Measurements from ENCODE around the gene RIIAD1. TPM values are rescaled to one million over a fixed set of nuclear protein-coding genes. Genes with fewer than 3 reads are reported as not detected.

Gene RIIAD1
- total and polyA plus RNA-seq, 3 experiments from 2014 or later, result not detected

DNA sequence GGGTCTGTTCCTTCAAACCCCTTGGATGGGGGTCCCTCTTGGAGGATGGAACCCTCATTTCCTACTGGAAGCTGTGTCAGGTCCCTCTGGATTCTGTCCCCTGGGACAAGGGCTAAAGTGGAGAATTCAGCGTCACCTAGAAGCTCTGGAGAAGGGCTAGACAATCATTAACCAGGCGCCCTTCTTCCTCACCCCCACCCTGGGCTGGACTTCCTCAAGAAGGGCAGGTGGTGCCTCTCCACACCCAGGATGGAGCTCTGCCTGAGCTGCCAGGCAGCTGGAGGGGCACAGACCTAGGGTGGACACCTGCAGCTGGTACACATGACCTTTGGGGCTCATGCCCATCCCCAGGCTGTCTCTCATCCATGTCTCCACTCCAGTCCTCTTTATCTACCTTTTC, 8.3 kb upstream of the RIIAD1 start:
- no peaks in the 10 kb centered on the region for H3K36me3 ChIP-seq (ENCODE audit: insufficient read depth, low read length)
- ChIA-PET POLR2A (no interaction called here), CTCF (no interaction called here)
- H3K27me3 Mint-ChIP-seq, result peaks cover 40 to 55% of the 10 kb centered on the region in 2 donors
- no peak overlapping the region for H3K4me3 Mint-ChIP-seq
- no peak overlapping the region for H3K27ac Mint-ChIP-seq
- H3K4me3 ChIP-seq (ENCODE audit: low read length), result no peak overlapping the region
- peaks cover 5 to 15% (median 14%) of the 10 kb centered on the region in 3 donors for H3K4me1 Mint-ChIP-seq
- H3K9me3 Mint-ChIP-seq, result no peaks in the 10 kb centered on the region
- no peak for DNase-seq
- H3K4me1 ChIP-seq (ENCODE audit: insufficient read depth, low read length), result peaks cover 9% of the 10 kb centered on the region
- H3K36me3 Mint-ChIP-seq, result no peaks in the 10 kb centered on the region
- H3K9me3 ChIP-seq (ENCODE audit: low read length), result no peaks in the 10 kb centered on the region
- H3K27ac ChIP-seq (ENCODE audit: low read depth, low read length), result no peak overlapping the region
- peaks cover 9% of the 10 kb centered on the region for H3K27me3 ChIP-seq (ENCODE audit: insufficient read depth, low read length, poor library complexity, severe bottlenecking)

DNA sequence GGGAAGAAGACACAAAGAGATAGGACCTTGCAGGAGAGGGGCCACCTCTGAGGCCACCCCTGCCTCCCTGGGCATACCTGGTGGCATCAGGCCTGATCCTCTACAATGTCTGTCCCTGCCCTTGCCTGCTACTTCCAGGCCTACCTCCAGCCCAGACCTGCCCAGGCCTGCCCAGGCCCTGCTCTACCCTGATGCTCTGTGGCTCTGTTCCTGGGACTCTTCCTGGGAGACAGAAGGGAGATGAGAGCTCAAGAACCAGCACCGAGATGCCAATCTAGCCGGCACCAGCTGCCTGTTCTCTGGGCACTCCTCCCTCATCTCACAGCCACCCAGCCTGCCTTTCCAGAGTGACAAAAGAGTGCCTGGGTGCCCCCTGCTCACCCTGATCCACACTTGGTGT, 7.4 kb upstream of the RIIAD1 start:
- peaks cover 5 to 16% (median 14%) of the 10 kb centered on the region in 3 donors for H3K4me1 Mint-ChIP-seq
- H3K27ac Mint-ChIP-seq, result peak overlapping the region in 1 of 8 donors; percentile 7
- Histone ChIP-seq H3K36me3 (ENCODE audit: insufficient read depth, low read length) (no peaks in the 10 kb centered on the region), H3K9me3 (ENCODE audit: low read length) (no peaks in the 10 kb centered on the region), H3K27ac (ENCODE audit: low read depth, low read length) (no peak overlapping the region), H3K4me1 (ENCODE audit: insufficient read depth, low read length) (peaks cover 9% of the 10 kb centered on the region), H3K27me3 (ENCODE audit: insufficient read depth, low read length, poor library complexity, severe bottlenecking) (peaks cover 9% of the 10 kb centered on the region), H3K4me3 (ENCODE audit: low read length) (no peak overlapping the region)
- peaks cover 0 to 1% (median 0%) of the 10 kb centered on the region in 5 donors for H3K9me3 Mint-ChIP-seq
- CTCF ChIA-PET, result no interaction called here
- POLR2A ChIA-PET, result no interaction called here
- no peak for DNase-seq
- H3K27me3 Mint-ChIP-seq, result peaks cover 44 to 63% of the 10 kb centered on the region in 2 donors
- H3K36me3 Mint-ChIP-seq, result no peaks in the 10 kb centered on the region
- no peak overlapping the region for H3K4me3 Mint-ChIP-seq

DNA sequence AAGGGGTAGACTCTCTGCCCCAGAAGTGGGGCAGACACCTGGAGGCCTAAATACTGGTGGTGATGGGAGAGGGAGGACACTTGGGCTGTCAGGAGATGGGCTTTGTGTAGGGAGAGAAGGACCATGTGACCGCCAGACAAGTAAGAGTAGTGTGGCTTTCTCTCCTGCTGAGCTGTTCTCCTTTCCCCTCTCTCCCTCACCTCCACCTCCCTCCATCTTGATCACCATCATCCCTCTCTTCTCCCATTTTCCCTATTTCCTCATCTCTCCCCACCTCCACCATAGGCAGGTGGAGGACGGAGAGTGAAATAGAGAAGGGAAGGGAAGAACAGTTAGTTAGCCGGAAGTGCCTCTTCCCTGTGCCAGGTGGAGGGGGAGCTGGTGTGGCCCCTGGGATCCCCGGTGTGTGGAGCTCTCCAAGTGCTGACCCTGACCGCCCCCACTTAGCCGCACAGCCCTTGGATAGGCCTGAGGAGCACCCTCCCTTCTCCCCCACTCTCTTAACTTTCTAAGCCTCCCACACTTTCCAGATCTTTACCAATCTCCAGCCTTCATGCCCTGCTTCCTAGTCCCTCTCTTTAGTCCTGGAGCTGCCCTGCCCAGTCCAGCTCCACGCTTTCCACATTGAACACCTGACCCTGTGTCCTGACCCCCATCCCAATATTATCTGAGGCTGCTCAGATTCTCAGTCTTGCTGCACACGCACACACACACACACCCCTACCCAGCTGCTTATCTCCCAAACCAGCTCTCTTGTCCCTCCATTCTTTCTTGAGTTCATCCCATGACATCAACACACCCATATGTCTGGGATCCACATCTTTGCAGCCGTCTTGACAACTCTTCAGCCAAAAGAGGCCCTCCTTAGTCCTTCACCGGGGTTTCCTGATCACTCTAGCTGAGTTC, 6.2 kb upstream of the RIIAD1 start:
- no peaks in the 10 kb centered on the region for H3K9me3 ChIP-seq (ENCODE audit: low read length)
- Mint-ChIP-seq H3K4me3 (peak overlapping the region in 1 of 7 donors; percentile 17), H3K27ac (peak overlapping the region in 1 of 8 donors; percentile 32), H3K27me3 (peaks cover 44 to 72% of the 10 kb centered on the region in 2 donors), H3K4me1 (peaks cover 6 to 17% (median 16%) of the 10 kb centered on the region in 3 donors), H3K36me3 (no peaks in the 10 kb centered on the region), H3K9me3 (peaks cover 0 to 1% (median 0%) of the 10 kb centered on the region in 5 donors)
- H3K4me3 ChIP-seq (ENCODE audit: low read length), result no peak overlapping the region
- H3K27ac ChIP-seq (ENCODE audit: low read depth, low read length), result no peak overlapping the region
- peaks cover 9% of the 10 kb centered on the region for H3K4me1 ChIP-seq (ENCODE audit: insufficient read depth, low read length)
- POLR2A ChIA-PET, result no interaction called here
- CTCF ChIA-PET, result interaction anchor here (1.3 kb wide), 1 partner anchor 122 kb away, joined by 4 read pairs; no protein-coding TSS in a partner anchor
- DNase-seq, result no peak
- H3K36me3 ChIP-seq (ENCODE audit: insufficient read depth, low read length), result no peaks in the 10 kb centered on the region
- H3K27me3 ChIP-seq (ENCODE audit: insufficient read depth, low read length, poor library complexity, severe bottlenecking), result peaks cover 9% of the 10 kb centered on the region

DNA sequence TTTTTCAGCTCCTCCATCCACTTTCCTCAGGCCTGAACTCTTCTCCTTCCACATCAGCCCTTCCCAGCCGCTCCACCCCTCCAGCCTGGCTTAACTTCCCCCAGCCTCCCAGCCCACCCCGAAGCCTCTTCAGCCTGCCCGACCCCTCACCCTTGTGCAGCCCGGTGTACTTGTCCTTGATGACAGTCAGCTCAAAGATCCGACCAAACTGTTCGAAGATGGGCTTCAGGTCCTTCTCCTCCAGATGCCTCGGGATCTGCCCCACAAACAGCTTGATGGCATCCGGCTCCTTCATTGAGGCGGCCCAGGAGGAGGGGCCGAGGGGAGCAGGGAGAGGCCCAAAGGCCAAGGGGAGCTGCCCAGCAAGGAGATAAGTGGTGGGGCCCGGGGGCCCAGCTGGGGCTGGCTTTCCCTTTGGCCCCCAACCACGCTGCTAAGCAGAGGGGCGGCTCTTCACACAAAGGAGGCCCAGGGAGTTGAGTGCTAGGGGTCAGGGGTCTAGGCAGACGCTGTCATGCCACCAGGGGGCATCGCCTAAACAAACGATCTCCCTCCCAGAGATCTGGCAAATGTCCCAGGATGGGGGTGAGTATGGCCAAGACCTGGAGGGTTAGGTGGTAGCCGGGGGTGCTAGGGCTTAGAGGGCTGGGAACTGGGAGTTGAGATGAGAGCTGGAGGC, 5.5 kb upstream of the RIIAD1 start:
- no peaks in the 10 kb centered on the region for H3K36me3 Mint-ChIP-seq
- no peak overlapping the region for H3K4me3 ChIP-seq (ENCODE audit: low read length)
- H3K27me3 Mint-ChIP-seq, result peaks cover 46 to 79% of the 10 kb centered on the region in 2 donors
- H3K27me3 ChIP-seq (ENCODE audit: insufficient read depth, low read length, poor library complexity, severe bottlenecking), result peaks cover 9% of the 10 kb centered on the region
- no peak for DNase-seq
- peak overlapping the region in 1 of 8 donors; percentile 32 for H3K27ac Mint-ChIP-seq
- H3K4me1 ChIP-seq (ENCODE audit: insufficient read depth, low read length), result peaks cover 17% of the 10 kb centered on the region
- CTCF ChIA-PET, result interaction anchor here (1.3 kb wide), 1 partner anchor 121 kb away, joined by 4 read pairs; no protein-coding TSS in a partner anchor
- no peaks in the 10 kb centered on the region for H3K36me3 ChIP-seq (ENCODE audit: insufficient read depth, low read length)
- H3K9me3 Mint-ChIP-seq, result peaks cover 0 to 1% (median 0%) of the 10 kb centered on the region in 5 donors
- POLR2A ChIA-PET, result interaction anchor here (0.7 kb wide), 1 partner anchor 47 kb away, joined by 3 read pairs; the partner anchor contains the start of gene MRPL9
- peak overlapping the region in 1 of 7 donors; percentile 17 for H3K4me3 Mint-ChIP-seq
- H3K4me1 Mint-ChIP-seq, result peaks cover 14 to 25% (median 24%) of the 10 kb centered on the region in 3 donors
- no peak overlapping the region for H3K27ac ChIP-seq (ENCODE audit: low read depth, low read length)
- H3K9me3 ChIP-seq (ENCODE audit: low read length), result no peaks in the 10 kb centered on the region

DNA sequence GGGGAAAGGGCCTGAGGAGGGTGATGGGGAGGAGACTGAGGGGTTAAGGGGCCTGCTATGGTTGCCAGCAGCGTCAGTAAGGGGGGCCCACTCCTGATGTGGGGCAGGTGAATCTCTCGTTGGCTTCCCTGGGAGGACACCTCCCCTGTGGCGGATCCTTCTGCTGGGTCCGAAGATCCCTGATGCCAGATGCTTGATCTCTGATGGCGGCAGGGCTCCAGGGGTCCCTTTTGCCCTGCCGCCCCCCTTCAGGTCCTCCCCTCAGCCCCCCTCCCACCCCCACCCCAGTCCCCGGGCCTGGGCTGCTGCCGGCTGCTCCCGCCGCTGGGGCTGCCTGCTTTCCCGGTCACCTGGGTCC, 4.9 kb upstream of the RIIAD1 start:
- peaks cover 19% of the 10 kb centered on the region for H3K4me1 ChIP-seq (ENCODE audit: insufficient read depth, low read length)
- POLR2A ChIA-PET, result no interaction called here
- H3K36me3 Mint-ChIP-seq, result no peaks in the 10 kb centered on the region

DNA sequence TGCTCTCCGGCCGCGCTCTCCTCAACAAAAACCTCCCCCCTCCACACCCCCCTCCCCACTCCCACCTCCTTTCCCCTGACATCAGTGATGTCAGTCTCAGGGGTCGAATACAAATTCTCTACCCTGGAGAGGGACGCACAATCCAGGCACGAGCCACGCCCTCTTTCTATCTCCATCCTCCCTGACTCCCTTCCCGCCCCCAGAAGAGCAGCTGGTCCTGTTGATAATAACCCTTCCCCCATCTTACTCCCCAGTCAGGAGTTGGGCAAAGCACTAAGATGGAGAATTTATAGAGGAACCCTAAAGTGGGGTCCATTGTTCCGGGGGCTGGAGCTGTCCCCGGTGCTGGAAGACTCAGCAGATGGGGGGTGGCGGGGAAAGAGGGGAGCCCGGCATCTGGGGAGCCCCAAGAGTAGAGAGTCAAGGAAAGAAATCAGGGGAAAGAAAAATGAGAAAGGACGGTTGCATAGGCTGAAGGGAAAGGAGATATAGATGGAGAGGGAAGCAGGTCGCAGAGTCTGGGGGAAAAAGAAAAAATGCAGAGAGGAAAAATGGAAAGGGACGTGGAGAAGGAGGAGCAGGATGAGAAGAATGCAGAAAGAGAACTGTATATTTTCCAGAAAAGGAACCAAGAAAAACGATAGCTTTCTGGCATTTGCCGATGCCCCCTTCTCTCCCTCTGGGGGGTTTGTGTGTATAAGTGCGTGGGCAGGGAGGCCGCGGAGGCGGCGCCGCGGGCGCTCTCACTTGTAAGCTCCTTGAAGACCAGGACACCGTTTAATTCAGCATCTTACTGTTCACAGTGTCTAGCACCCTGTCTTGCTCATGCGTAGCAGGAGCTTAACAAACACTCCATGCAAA, 4.3 kb upstream of the RIIAD1 start, which contains the start of gene CELF3:
TSS of gene CELF3 (minus strand) at position 33 of the 861 bp plus-strand sequence. CDS start 783 bp downstream, outside the sequence.
- POLR2A ChIA-PET, result no interaction called here
- H3K27me3 ChIP-seq (ENCODE audit: insufficient read depth, low read length, poor library complexity, severe bottlenecking), result peaks cover 13% of the 10 kb centered on the region
- H3K36me3 ChIP-seq (ENCODE audit: insufficient read depth, low read length), result no peaks in the 10 kb centered on the region

More for the DNA sequence above, 4.9 kb upstream of the RIIAD1 start:
- Histone ChIP-seq H3K27ac (ENCODE audit: low read depth, low read length) (no peak overlapping the region), H3K9me3 (ENCODE audit: low read length) (no peaks in the 10 kb centered on the region), H3K36me3 (ENCODE audit: insufficient read depth, low read length) (no peaks in the 10 kb centered on the region), H3K4me3 (ENCODE audit: low read length) (no peak overlapping the region), H3K27me3 (ENCODE audit: insufficient read depth, low read length, poor library complexity, severe bottlenecking) (peaks cover 9% of the 10 kb centered on the region)
- Mint-ChIP-seq H3K4me3 (no peak overlapping the region), H3K27me3 (peaks cover 46 to 79% of the 10 kb centered on the region in 2 donors), H3K4me1 (peaks cover 17 to 28% (median 27%) of the 10 kb centered on the region in 3 donors), H3K9me3 (peaks cover 0 to 1% (median 0%) of the 10 kb centered on the region in 5 donors), H3K27ac (no peak overlapping the region)
- CTCF ChIA-PET, result no interaction called here
- no peak for DNase-seq

DNA sequence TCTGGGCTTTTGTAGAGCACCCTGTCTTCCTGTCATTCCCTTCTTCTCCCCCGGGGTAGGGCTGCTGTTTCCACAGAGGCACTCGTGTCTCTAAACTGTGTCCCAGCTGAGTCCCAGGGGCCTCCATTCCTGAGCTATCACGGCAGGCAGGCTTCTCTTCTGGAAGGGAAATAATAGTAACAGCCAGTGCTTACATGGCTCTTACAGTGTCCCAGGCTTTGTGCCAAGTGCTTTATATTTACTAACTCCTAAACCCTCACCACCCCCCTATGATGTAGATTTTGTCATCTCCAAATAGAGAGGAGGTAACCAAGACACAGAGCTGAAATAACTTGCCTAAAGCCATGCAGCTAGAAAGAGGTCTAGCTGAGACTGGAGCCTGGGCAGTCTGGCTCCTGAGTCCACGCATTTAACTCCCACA, 3.3 kb upstream of the RIIAD1 start:
- Mint-ChIP-seq H3K27ac (no peak overlapping the region), H3K36me3 (no peaks in the 10 kb centered on the region), H3K4me1 (peaks cover 24 to 36% (median 35%) of the 10 kb centered on the region in 3 donors), H3K9me3 (peaks cover 0 to 1% (median 0%) of the 10 kb centered on the region in 5 donors), H3K27me3 (peaks cover 41 to 70% of the 10 kb centered on the region in 2 donors), H3K4me3 (peak overlapping the region in 1 of 7 donors; percentile 33)
- Histone ChIP-seq H3K4me1 (ENCODE audit: insufficient read depth, low read length) (peaks cover 28% of the 10 kb centered on the region), H3K4me3 (ENCODE audit: low read length) (no peak overlapping the region), H3K27ac (ENCODE audit: low read depth, low read length) (no peak overlapping the region), H3K27me3 (ENCODE audit: insufficient read depth, low read length, poor library complexity, severe bottlenecking) (peaks cover 19% of the 10 kb centered on the region), H3K36me3 (ENCODE audit: insufficient read depth, low read length) (no peaks in the 10 kb centered on the region), H3K9me3 (ENCODE audit: low read length) (no peaks in the 10 kb centered on the region)
- DNase-seq, result no peak
- CTCF ChIA-PET, result interaction anchor here (1.4 kb wide), 1 partner anchor 124 kb away, joined by 3 read pairs; no protein-coding TSS in a partner anchor
- POLR2A ChIA-PET, result no interaction called here

More for the DNA sequence above, 4.3 kb upstream of the RIIAD1 start, which contains the start of gene CELF3:
- Mint-ChIP-seq H3K36me3 (no peaks in the 10 kb centered on the region), H3K9me3 (peaks cover 0 to 1% (median 0%) of the 10 kb centered on the region in 5 donors), H3K4me3 (peak within 1 kb of the TSS in 5 of 7 donors; percentile 23 to 79 (median 38)), H3K27ac (peak within 1 kb of the TSS in 2 of 8 donors; percentile 32 to 68), H3K4me1 (peaks cover 23 to 33% (median 33%) of the 10 kb centered on the region in 3 donors), H3K27me3 (peaks cover 41 to 78% of the 10 kb centered on the region in 2 donors)
- Histone ChIP-seq H3K4me1 (ENCODE audit: insufficient read depth, low read length) (peaks cover 25% of the 10 kb centered on the region), H3K27ac (ENCODE audit: low read depth, low read length) (no peak within 1 kb of the TSS), H3K9me3 (ENCODE audit: low read length) (no peaks in the 10 kb centered on the region), H3K4me3 (ENCODE audit: low read length) (no peak within 1 kb of the TSS)
- CTCF ChIA-PET, result interaction anchor here (1.4 kb wide), 1 partner anchor 123 kb away, joined by 3 read pairs; no protein-coding TSS in a partner anchor
- peak in 3 of 5 donors; percentile 26 to 56 (median 35) for DNase-seq
